Transverse colon (tissue), 4 donors: ENCODE results near the gene PAWR. TPM values are rescaled to one million over a fixed set of nuclear protein-coding genes. Genes with fewer than 3 reads are reported as not detected.
A peak's percentile ranks its signal among the peaks of the same experiment; 100 is the strongest.

Experiments used
- DNase-seq: peaks from one replicate; pipeline ENCODE4 v3.0.0-alpha.2; 2019
- H3K27ac ChIP-seq, 4 donors: fragments of 200-600 bp; sonication (generic); 2 replicates each; pipeline ENCODE4 v1.5.1; 2016 to 2018; ENCODE audit warnings: inconsistent platforms in 4 of 4
- H3K27me3 ChIP-seq: fragments of 200-600 bp; sonication (generic); 2 replicates; pipeline ENCODE4 v1.5.1; 2017; ENCODE audit warnings: inconsistent platforms
- H3K36me3 ChIP-seq, 4 donors: fragments of 200-600 bp; sonication (generic); 2 replicates each; pipeline ENCODE4 v1.5.1; 2017 to 2019; ENCODE audit warnings: inconsistent platforms in 4 of 4
- H3K4me1 ChIP-seq, 4 donors: fragments of 200-600 bp; sonication (generic); 2 replicates each; pipeline ENCODE4 v1.5.1; 2017 to 2020; ENCODE audit warnings: inconsistent platforms in 4 of 4
- H3K4me3 ChIP-seq, 4 donors: fragments of 200-600 bp; sonication (generic); 1 replicate in 1 of 4; 2 replicates in 3 of 4; pipeline versions ENCODE4 v1.5.1 to v1.6.1; 2017 to 2019; ENCODE audit warnings: inconsistent platforms in 4 of 4
- H3K9me3 ChIP-seq, 2 donors: fragments of 200-600 bp; sonication (generic); 2 replicates each; pipeline ENCODE4 v1.5.1; 2017 to 2019; ENCODE audit warnings: inconsistent platforms in 2 of 2
- CTCF ChIP-seq, 5 experiments: fragments of 200-600 bp in 3 of 5; fragments of 450-650 bp in 2 of 5; sonication (generic) in 3 of 5; IDR thresholded peaks; 1 replicate in 2 of 5; 2 replicates in 3 of 5; pipeline ENCODE4 v1.5.1; 2016 to 2017; ENCODE audit warnings: antibody characterized with exemption in 5 of 5, inconsistent platforms in 3 of 5, mild to moderate bottlenecking in 2 of 5, moderate library complexity in 1 of 5
- EP300 ChIP-seq: sonication (generic); formaldehyde crosslinking; IDR thresholded peaks from one replicate; pipeline ENCODE4 v1.6.1; 2017; ENCODE audit warnings: antibody characterized with exemption, low read depth
- POLR2A ChIP-seq: fragments of 450-650 bp; IDR thresholded peaks from one replicate; pipeline ENCODE4 v1.6.1; 2016; ENCODE audit warnings: antibody characterized with exemption, mild to moderate bottlenecking, moderate library complexity
- POLR2AphosphoS5 ChIP-seq, 3 donors: sonication (generic); formaldehyde crosslinking; IDR thresholded peaks; one replicate each; pipeline ENCODE4 v1.6.1; 2016; ENCODE audit warnings: antibody characterized with exemption in 3 of 3
- WGBS, 2 donors: methylation state at CpG; one replicate each; pipeline ENCODE4 v1.1.5; 2018; ENCODE audit warnings: low coverage in 1 of 2; 5-methylcytosine and 5-hydroxymethylcytosine counted together
- in situ Hi-C, 4 donors: fragments of 200-750 bp; cut with MboI; loops; one replicate each; pipeline versions ENCODE4 v1.15.0 to v1.15.1; 2017; ENCODE audit warnings: low sequenced_read_pairs in 3 of 4, low pct_ligation_motif_present in 1 of 4, low pct_unique_long_range_greater_than_20kb in 1 of 4
- intact Hi-C: fragments of 100-400 bp; cut with DNase I; formaldehyde crosslinking; loops from one replicate; pipeline ENCODE4 v1.15.1; 2023; ENCODE audit warnings: low total_unique reads
- total RNA-seq, 4 donors: library from RNA; depleted of rRNA; stranded (reverse); fragments of >200 nt; gene quantifications; one replicate each; pipeline ENCODE4 v1.1.0, GENCODE V29; 2016

Gene PAWR
- total RNA-seq, 4 donors from 2014 or later, result 82.3 to 188 (median 115) TPM

- no peaks in the 10 kb centered on the region for H3K27me3 ChIP-seq
- H3K4me1 ChIP-seq, result peaks cover 0 to 72% (median 35%) of the 10 kb centered on the region in 4 donors
- intact Hi-C loops (no loop called here), in situ Hi-C loops (loop anchor here in 1 of 4 donors (25.0 kb wide), 1 partner anchor 266 kb away; no protein-coding TSS in a partner anchor)
- peak; percentile 55 for DNase-seq
- TF ChIP-seq EP300, result no peak
- peak in 1 of 3 donors; percentile 8 for TF ChIP-seq POLR2AphosphoS5 (IDR thresholded peaks at IDR 0.05)
- H3K4me3 ChIP-seq, result no peak overlapping the region
- H3K27ac ChIP-seq, result peak overlapping the region; percentile 52 to 75 (median 72)
- no peaks in the 10 kb centered on the region for H3K36me3 ChIP-seq
- H3K9me3 ChIP-seq, result no peaks in the 10 kb centered on the region
These were observed 12.5 kb downstream of the PAWR start for GRCh38 chr12:79678306-79678705.

- DNase-seq, result no peak
- H3K9me3 ChIP-seq, result no peaks in the 10 kb centered on the region
- intact Hi-C loops (no loop called here), in situ Hi-C loops (loop anchor here in 1 of 4 donors (25.0 kb wide), 1 partner anchor 265 kb away; no protein-coding TSS in a partner anchor)
- TF ChIP-seq CTCF (IDR thresholded peaks at IDR 0.05) (no peak), EP300 (no peak), POLR2A (no peak), POLR2AphosphoS5 (IDR thresholded peaks at IDR 0.05) (peak in 1 of 3 donors; percentile 38)
- WGBS, 2 donors, result 59 to 65% methylated on average over 2 of the region's 2 CpGs
- H3K4me3 ChIP-seq, result no peak overlapping the region
- no peaks in the 10 kb centered on the region for H3K36me3 ChIP-seq
- no peaks in the 10 kb centered on the region for H3K27me3 ChIP-seq
- peaks cover 0 to 66% (median 35%) of the 10 kb centered on the region in 4 donors for H3K4me1 ChIP-seq
- peak overlapping the region; percentile 52 to 75 (median 72) for H3K27ac ChIP-seq
These were observed 13.1 kb downstream of the PAWR start for GRCh38 chr12:79677672-79678071.

DNA sequence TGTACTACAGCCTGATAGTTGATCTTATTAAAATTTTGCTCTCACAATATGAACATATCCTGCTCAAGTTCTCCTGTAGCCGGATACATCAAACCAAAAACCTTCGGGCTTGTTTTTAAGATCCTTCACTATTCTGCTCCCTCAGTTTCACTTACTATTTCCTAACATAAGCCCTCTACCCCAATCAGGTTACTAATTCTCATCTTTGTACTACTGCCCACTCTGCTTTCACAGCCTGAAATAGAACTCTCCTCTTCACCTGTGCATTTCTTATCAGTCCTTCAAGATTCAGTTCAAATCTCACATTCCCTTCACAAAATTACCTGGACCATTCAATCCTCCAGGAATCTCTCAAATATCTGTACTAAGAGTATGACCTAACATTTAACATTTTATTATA, 14.2 kb downstream of the PAWR start:
- peaks cover 0 to 55% (median 30%) of the 10 kb centered on the region in 4 donors for H3K4me1 ChIP-seq
- no peak overlapping the region for H3K4me3 ChIP-seq
- DNase-seq, result no peak
- TF ChIP-seq EP300 (no peak), POLR2AphosphoS5 (IDR thresholded peaks at IDR 0.05) (no peak), CTCF (IDR thresholded peaks at IDR 0.05) (no peak)
- 48 to 57% methylated on average over 2 of the region's 2 CpGs for WGBS, 2 donors
- H3K27ac ChIP-seq, result peak overlapping the region; percentile 39 to 71 (median 47)
- H3K9me3 ChIP-seq, result no peaks in the 10 kb centered on the region
- H3K36me3 ChIP-seq, result no peaks in the 10 kb centered on the region
- in situ Hi-C loops, result loop anchor here in 1 of 4 donors (25.0 kb wide), 1 partner anchor 264 kb away; no protein-coding TSS in a partner anchor
- intact Hi-C loops, result no loop called here
- no peaks in the 10 kb centered on the region for H3K27me3 ChIP-seq

GRCh38 chr12:79674629-79675028, 16.1 kb downstream of the PAWR start:
- 82 to 88% methylated on average over 3 of the region's 3 CpGs for WGBS, 2 donors
- no peak for DNase-seq
- in situ Hi-C loops, result loop anchor here in 1 of 4 donors (25.0 kb wide), 1 partner anchor 262 kb away; no protein-coding TSS in a partner anchor
- Histone ChIP-seq H3K27me3 (no peaks in the 10 kb centered on the region), H3K36me3 (no peaks in the 10 kb centered on the region), H3K9me3 (no peaks in the 10 kb centered on the region), H3K4me3 (no peak overlapping the region), H3K27ac (no peak overlapping the region), H3K4me1 (peaks cover 0 to 46% (median 23%) of the 10 kb centered on the region in 4 donors)
- TF ChIP-seq POLR2AphosphoS5 (IDR thresholded peaks at IDR 0.05) (no peak), EP300 (no peak), CTCF (IDR thresholded peaks at IDR 0.05) (no peak), POLR2A (no peak)
- intact Hi-C loops, result no loop called here

- Histone ChIP-seq H3K9me3 (no peaks in the 10 kb centered on the region), H3K27me3 (no peaks in the 10 kb centered on the region), H3K4me3 (no peak overlapping the region), H3K36me3 (no peaks in the 10 kb centered on the region), H3K4me1 (peaks cover 0 to 33% (median 15%) of the 10 kb centered on the region in 4 donors), H3K27ac (peak overlapping the region in 3 of 4 donors; percentile 10 to 46 (median 28))
- in situ Hi-C loops (no loop called here), intact Hi-C loops (no loop called here)
- DNase-seq, result no peak
- TF ChIP-seq POLR2A (no peak), CTCF (IDR thresholded peaks at IDR 0.05) (no peak), POLR2AphosphoS5 (IDR thresholded peaks at IDR 0.05) (no peak), EP300 (no peak)
- WGBS, 2 donors, result 78 to 79% methylated on average over 4 of the region's 4 CpGs
These were observed 17.4 kb downstream of the PAWR start for GRCh38 chr12:79673354-79673753.
